Measurements from ENCODE around the gene UBE2S.

Gene UBE2S

GRCh38 chr19:55355213-55355821 lies 52.3 kb downstream of the UBE2S start:
- TF ChIP-seq CTCF (IDR thresholded peaks at IDR 0.05) = no peak

GRCh38 chr19:55354698-55355212 lies 52.8 kb downstream of the UBE2S start, which contains the start of gene COX6B2:
Gene COX6B2 (minus strand): TSS chr19:55354719. CDS start chr19:55354521, 198 bp downstream.
- TF ChIP-seq CTCF (IDR thresholded peaks at IDR 0.05) = no peak

GRCh38 chr19:55353803-55354697 lies 53.5 kb downstream of the UBE2S start:
- TF ChIP-seq CTCF (IDR thresholded peaks at IDR 0.05) = no peak

- no peak for TF ChIP-seq CTCF (IDR thresholded peaks at IDR 0.05)
These were observed 54.2 kb downstream of the UBE2S start for GRCh38 chr19:55353356-55353802.

- TF ChIP-seq CTCF (IDR thresholded peaks at IDR 0.05) = no peak
These were observed 54.9 kb downstream of the UBE2S start for GRCh38 chr19:55352549-55353145.

- TF ChIP-seq CTCF (IDR thresholded peaks at IDR 0.05) = no peak
These were observed 55.5 kb downstream of the UBE2S start for GRCh38 chr19:55352040-55352439.

GRCh38 chr19:55350620-55351315 lies 56.8 kb downstream of the UBE2S start:
- no peak for TF ChIP-seq CTCF (IDR thresholded peaks at IDR 0.05)
